IPS-15b (cell line): ENCODE data around the gene ATP13A1.
A peak's percentile ranks its signal among the peaks of the same experiment; 100 is the strongest.
"Not testable (repeated sequence)": the region's sequence is repeated elsewhere in the genome, so short reads cannot be mapped to it uniquely, and the experiment has no call there.

ENCODE experiments used
- H3K27me3 ChIP-seq: one replicate; pipeline ENCODE4 v1.6.1; 2013; ENCODE audit warnings: low read length; ENCODE audit not compliant: control insufficient read depth, insufficient read depth
- H3K36me3 ChIP-seq: one replicate; pipeline ENCODE4 v1.6.1; 2013; ENCODE audit warnings: low read length; ENCODE audit not compliant: control insufficient read depth, insufficient read depth
- H3K4me1 ChIP-seq: one replicate; pipeline ENCODE4 v1.6.1; 2013; ENCODE audit warnings: mild to moderate bottlenecking, low read length; ENCODE audit not compliant: control insufficient read depth, insufficient read depth
- H3K4me3 ChIP-seq: one replicate; pipeline ENCODE4 v1.5.1; 2013; ENCODE audit warnings: low read depth, low read length
- H3K9ac ChIP-seq: one replicate; pipeline ENCODE4 v1.6.1; 2013; ENCODE audit warnings: low read depth, mild to moderate bottlenecking, low read length
- H3K9me3 ChIP-seq: one replicate; pipeline ENCODE4 v1.6.1; 2013; ENCODE audit warnings: mild to moderate bottlenecking, low read length; ENCODE audit not compliant: control insufficient read depth, insufficient read depth

Gene ATP13A1

GRCh38 chr19:19686580-19686979 is 23.1 kb upstream of the ATP13A1 start:
- no peaks in the 10 kb centered on the region for H3K4me1 ChIP-seq
- H3K9ac ChIP-seq = no peak overlapping the region
- no peak overlapping the region for H3K4me3 ChIP-seq
- H3K27me3 ChIP-seq = no peaks in the 10 kb centered on the region
- H3K9me3 ChIP-seq = no peaks in the 10 kb centered on the region
- peaks cover 3% of the 10 kb centered on the region for H3K36me3 ChIP-seq

- H3K4me1 ChIP-seq, H3K9ac ChIP-seq, H3K36me3 ChIP-seq, H3K9me3 ChIP-seq, H3K4me3 ChIP-seq, H3K27me3 ChIP-seq: not testable (repeated sequence)
Measured at GRCh38 chr19:19686119-19686518, 22.6 kb upstream of the ATP13A1 start.

DNA sequence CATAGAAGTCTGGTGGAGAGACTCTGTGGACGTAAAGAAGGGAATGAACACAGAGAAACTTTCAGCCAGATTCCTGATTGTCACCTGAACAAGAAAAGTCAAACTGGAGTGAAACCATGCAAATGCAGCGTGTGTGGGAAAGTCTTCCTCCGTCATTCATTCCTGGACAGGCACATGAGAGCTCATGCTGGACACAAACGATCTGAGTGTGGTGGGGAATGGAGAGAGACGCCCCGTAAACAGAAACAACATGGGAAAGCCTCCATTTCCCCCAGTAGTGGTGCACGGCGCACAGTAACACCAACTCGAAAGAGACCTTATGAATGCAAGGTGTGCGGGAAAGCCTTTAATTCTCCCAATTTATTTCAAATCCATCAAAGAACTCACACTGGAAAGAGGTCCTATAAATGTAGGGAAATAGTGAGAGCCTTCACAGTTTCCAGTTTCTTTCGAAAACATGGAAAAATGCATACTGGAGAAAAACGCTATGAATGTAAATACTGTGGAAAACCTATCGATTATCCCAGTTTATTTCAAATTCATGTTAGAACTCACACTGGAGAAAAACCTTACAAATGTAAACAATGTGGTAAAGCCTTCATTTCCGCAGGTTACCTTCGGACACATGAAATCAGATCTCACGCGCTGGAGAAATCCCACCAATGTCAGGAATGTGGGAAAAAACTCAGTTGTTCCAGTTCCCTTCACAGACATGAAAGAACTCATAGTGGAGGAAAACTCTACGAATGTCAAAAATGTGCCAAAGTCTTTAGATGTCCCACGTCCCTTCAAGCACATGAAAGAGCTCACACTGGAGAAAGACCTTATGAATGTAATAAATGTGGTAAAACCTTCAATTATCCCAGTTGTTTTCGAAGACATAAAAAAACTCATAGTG is 15.9 kb upstream of the ATP13A1 start:
- Histone ChIP-seq H3K4me1 (no peaks in the 10 kb centered on the region), H3K4me3 (no peak overlapping the region), H3K9ac (no peak overlapping the region), H3K9me3 (no peaks in the 10 kb centered on the region), H3K27me3 (no peaks in the 10 kb centered on the region), H3K36me3 (peaks cover 25% of the 10 kb centered on the region)

DNA sequence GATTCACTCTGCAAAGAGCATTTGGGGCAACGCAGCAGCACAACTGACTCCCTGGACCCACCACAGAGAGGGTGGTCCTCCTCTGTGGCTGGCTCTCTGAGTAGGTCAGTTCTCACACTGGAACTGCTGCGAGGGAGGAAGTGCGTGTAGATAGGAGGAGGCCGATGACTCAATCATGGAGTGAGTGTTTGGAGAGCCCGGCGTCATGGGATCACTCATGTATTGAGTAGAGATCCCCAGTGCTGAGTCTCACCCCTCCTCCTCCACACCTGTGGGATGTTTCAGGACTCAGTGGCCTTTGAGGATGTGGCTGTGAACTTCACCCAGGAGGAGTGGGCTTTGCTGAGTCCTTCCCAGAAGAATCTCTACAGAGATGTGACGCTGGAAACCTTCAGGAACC is 14.1 kb upstream of the ATP13A1 start:
- Histone ChIP-seq H3K9me3 (no peaks in the 10 kb centered on the region), H3K4me3 (no peak overlapping the region), H3K27me3 (no peaks in the 10 kb centered on the region), H3K36me3 (peaks cover 26% of the 10 kb centered on the region), H3K4me1 (no peaks in the 10 kb centered on the region), H3K9ac (no peak overlapping the region)

DNA sequence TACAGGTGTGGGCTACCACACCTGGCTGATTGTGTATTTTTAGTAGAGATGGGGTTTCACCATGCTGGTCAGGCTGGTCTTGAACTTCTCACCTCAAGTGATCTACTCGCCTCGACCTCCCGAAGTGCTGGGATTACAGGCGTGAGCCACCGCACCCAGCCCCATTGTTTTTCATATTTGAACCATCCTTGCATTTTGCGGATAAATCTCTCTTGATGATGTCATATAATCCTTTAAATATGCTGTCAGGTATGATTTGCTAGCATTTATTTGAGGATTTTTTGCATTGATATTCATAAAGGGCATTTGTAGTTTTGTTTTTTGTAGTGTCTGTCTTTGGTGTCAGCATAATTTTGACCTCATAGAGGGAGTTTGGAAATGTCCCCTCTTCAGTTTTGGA is 10.8 kb upstream of the ATP13A1 start:
- Histone ChIP-seq H3K4me3 (no peak overlapping the region), H3K9ac (no peak overlapping the region), H3K27me3 (no peaks in the 10 kb centered on the region), H3K36me3 (peaks cover 15% of the 10 kb centered on the region), H3K4me1 (no peaks in the 10 kb centered on the region), H3K9me3 (no peaks in the 10 kb centered on the region)

- Histone ChIP-seq H3K4me3 (no peak overlapping the region), H3K36me3 (peaks cover 10% of the 10 kb centered on the region), H3K27me3 (no peaks in the 10 kb centered on the region), H3K4me1 (no peaks in the 10 kb centered on the region), H3K9ac (no peak overlapping the region), H3K9me3 (no peaks in the 10 kb centered on the region)
Measured at GRCh38 chr19:19672816-19673215, 9.3 kb upstream of the ATP13A1 start.

GRCh38 chr19:19670070-19670551 is 6.6 kb upstream of the ATP13A1 start:
- H3K27me3 ChIP-seq = no peaks in the 10 kb centered on the region
- peak overlapping the region; percentile 87 for H3K9ac ChIP-seq
- H3K4me3 ChIP-seq = peak overlapping the region; percentile 89
- no peaks in the 10 kb centered on the region for H3K9me3 ChIP-seq
- H3K36me3 ChIP-seq = peaks cover 4% of the 10 kb centered on the region
- H3K4me1 ChIP-seq = no peaks in the 10 kb centered on the region

- Histone ChIP-seq H3K9me3 (no peaks in the 10 kb centered on the region), H3K9ac (peak within 1 kb of the TSS; percentile 87), H3K27me3 (no peaks in the 10 kb centered on the region), H3K4me1 (no peaks in the 10 kb centered on the region), H3K4me3 (peak within 1 kb of the TSS; percentile 89), H3K36me3 (no peaks in the 10 kb centered on the region)
Measured at GRCh38 chr19:19668230-19669012, 4.9 kb upstream of the ATP13A1 start, which contains the start of gene ZNF101. Gene ZNF101, plus strand, starts transcription at chr19:19668839. Its CDS starts 125 bp downstream, at chr19:19668964.

- H3K9ac ChIP-seq, H3K4me1 ChIP-seq, H3K9me3 ChIP-seq, H3K4me3 ChIP-seq, H3K36me3 ChIP-seq, H3K27me3 ChIP-seq: not testable (repeated sequence)
Measured at GRCh38 chr19:19665420-19665948, 2.0 kb upstream of the ATP13A1 start.

- Histone ChIP-seq H3K9me3 (no peaks in the 10 kb centered on the region), H3K27me3 (no peaks in the 10 kb centered on the region), H3K4me3 (peak overlapping the region; percentile 92), H3K9ac (peak overlapping the region; percentile 79), H3K4me1 (peaks cover 9% of the 10 kb centered on the region), H3K36me3 (peaks cover 20% of the 10 kb centered on the region)
Measured at GRCh38 chr19:19662871-19663255, 613 bp downstream of the ATP13A1 start.

DNA sequence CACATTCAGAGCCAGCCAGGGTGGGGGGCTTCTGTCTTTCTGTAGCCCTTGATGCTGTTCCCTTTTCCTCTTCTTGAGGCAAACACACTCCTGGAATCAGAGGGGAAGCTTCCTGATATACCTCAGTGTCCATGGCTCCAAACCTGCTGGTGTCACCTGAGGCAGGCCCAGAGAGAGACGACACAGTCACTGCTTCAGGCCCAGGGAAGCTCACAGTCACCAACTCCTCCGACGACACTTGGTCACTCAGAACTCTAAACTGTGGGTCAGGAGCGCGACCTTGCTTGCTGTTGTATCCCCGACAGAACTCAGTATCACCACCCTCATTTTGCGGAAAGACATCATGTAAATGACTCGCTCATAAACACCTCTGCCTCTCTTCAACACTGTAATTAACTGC is 1.1 kb downstream of the ATP13A1 start:
- peaks cover 9% of the 10 kb centered on the region for H3K4me1 ChIP-seq
- H3K27me3 ChIP-seq = no peaks in the 10 kb centered on the region
- peak overlapping the region; percentile 92 for H3K4me3 ChIP-seq
- H3K9me3 ChIP-seq = no peaks in the 10 kb centered on the region
- H3K9ac ChIP-seq = peak overlapping the region; percentile 79
- H3K36me3 ChIP-seq = peaks cover 23% of the 10 kb centered on the region
